Activated naive CD8-positive, alpha-beta T cell treated with anti-CD3 and anti-CD28 coated beads, Interleukin-2, amount 10 ng/mL, durations not matched to agents 7 days and 5 days (primary cell): ENCODE results near the gene PTGES3. TPM values are rescaled to one million over a fixed set of nuclear protein-coding genes. Genes with fewer than 3 reads are reported as not detected.
A peak's percentile ranks its signal among the peaks of the same experiment; 100 is the strongest.

Source experiments
- ATAC-seq: fragments of 150-1000 bp; cut with Tn5 transposase; one replicate; pipeline ENCODE4 v1.10.0; 2021; ENCODE audit warnings: low read depth, moderate library complexity
- POLR2A ChIA-PET: fragments of 350-600 bp; sonication (Branson Sonifier 250); formaldehyde crosslinking; loops from one replicate; lab custom pipeline; 2021; ENCODE audit warnings: antibody characterized with exemption; lab: Charles Lee
- DNase-seq: peaks from one replicate; pipeline ENCODE4 v3.0.0; 2021
- H3K27ac Mint-ChIP-seq: one replicate; pipeline ENCODE4 v1.8.0; 2022; ENCODE audit warnings: mild to moderate bottlenecking, mixed read lengths
- H3K27me3 Mint-ChIP-seq: one replicate; pipeline ENCODE4 v1.8.0; 2022; ENCODE audit warnings: mild to moderate bottlenecking, moderate library complexity, mixed read lengths
- H3K36me3 Mint-ChIP-seq: one replicate; pipeline ENCODE4 v1.8.0; 2021; ENCODE audit warnings: mild to moderate bottlenecking, mixed read lengths
- H3K4me1 Mint-ChIP-seq: one replicate; pipeline ENCODE4 v1.8.0; 2021; ENCODE audit warnings: mixed read lengths
- H3K4me3 Mint-ChIP-seq: one replicate; pipeline ENCODE4 v1.8.0; 2022; ENCODE audit warnings: mild to moderate bottlenecking, moderate library complexity, mixed read lengths
- H3K9me3 Mint-ChIP-seq: one replicate; pipeline ENCODE4 v1.8.0; 2021; ENCODE audit warnings: mixed read lengths
- total RNA-seq, 2 experiments: library from RNA; stranded (reverse); gene quantifications; one replicate each; pipeline ENCODE4 v1.2.3, GENCODE V29; 2021

Gene PTGES3
- total RNA-seq, 2 experiments from 2014 or later = 210 to 217 TPM

DNA sequence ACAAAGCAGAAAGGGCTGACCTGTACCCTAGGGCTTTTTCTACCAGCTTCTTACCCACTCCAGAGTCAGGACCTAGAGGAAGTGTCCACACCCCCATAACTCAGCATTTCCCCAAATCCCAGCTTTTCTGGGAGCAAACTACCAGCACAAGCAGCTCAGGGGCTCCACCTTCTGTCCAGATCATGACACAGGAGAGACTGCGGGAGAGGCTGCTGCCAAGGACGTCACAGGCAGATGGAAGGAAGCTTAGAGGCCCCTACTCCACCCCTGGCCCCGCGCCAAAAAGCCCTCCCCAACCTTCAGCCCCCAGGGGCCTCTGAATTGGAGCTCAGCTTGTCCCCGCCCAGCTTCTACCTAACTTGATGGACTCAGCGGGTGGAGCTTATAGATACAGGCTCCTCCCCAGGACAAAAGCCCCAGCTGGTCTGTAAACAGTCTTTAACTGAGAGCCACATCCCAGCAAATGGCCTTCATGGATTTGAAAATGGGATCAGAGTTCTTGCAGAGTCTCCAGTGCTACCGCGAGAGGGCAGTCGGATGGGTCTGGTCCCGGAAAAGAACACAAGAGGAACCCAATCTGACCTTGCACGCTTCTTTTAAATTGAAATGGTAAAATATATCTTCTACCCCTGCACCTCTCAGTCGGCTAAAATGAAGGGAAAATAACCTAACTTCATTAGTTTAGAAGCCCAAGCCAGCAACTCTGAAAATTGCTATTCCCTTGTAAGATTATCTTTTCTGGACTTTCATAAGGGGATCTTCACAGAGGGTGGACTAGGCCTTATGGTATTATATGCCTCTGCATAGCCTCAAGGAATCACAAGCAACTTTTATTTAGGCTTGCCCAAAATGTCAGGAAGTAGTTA, 51.2 kb downstream of the PTGES3 start:
- H3K9me3 Mint-ChIP-seq = no peaks in the 10 kb centered on the region
- H3K4me1 Mint-ChIP-seq = peaks cover 53% of the 10 kb centered on the region

DNA sequence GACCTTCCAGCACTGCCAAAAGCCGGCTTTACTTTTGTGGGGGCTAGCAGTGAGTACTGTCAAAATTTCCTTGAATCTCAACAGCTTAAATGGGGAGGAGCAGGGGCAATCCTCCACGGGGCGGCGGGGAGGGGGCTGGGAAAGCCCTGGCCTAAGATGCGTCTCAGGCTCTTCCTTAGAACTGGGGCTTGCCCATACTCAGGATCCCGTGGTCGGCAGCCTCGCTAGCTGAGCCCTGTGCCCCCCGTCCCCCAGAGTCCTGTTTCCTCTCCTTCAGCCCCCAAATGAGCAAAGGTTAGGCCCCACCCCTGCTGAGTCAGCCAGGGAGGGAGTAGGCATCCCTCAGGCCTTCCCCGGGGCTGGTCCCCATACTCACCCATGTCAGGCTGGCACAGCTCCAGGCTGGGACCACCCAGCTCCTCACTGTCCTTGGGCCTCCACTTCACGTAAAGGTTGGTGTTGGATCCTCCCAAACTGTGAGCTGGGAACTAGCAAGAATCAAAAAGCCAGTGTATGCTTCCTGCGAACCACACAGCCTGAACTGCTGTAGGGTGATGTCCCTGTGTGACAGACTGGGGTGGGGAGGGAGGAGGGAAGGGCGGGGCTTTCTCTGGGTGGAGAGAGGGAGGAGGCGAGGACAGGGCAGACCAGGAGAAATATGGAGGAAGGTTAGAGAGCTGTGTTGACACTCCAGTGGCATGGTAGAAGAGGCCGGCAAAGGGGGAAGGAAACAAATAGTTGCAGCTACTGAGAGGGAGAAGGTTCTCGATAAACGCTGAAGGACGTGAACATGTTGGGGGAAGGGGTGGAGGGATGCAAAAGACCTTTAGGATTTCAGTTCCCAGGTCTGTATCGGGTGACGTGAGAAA, 52.0 kb downstream of the PTGES3 start:
- Mint-ChIP-seq H3K4me1 (peaks cover 59% of the 10 kb centered on the region), H3K9me3 (no peaks in the 10 kb centered on the region), H3K27me3 (no peaks in the 10 kb centered on the region), H3K27ac (peak overlapping the region; percentile 95), H3K4me3 (peak overlapping the region; percentile 97), H3K36me3 (peaks cover 26% of the 10 kb centered on the region)
- POLR2A ChIA-PET = interaction anchor here (0.5 to 5.0 kb wide), 18 partner anchors 7 to 476 kb away, joined by 3 to 53 read pairs (median 6); partner anchors contain the start of genes ATP5F1B, NACA, PRIM1 and PTGES3
- peak; percentile 72 for ATAC-seq
- peak; percentile 82 for DNase-seq

More for the DNA sequence above, 51.2 kb downstream of the PTGES3 start:
- Mint-ChIP-seq H3K4me3 (peak overlapping the region; percentile 97), H3K27ac (peak overlapping the region; percentile 95), H3K27me3 (no peaks in the 10 kb centered on the region), H3K36me3 (peaks cover 26% of the 10 kb centered on the region)
- DNase-seq (peak; percentile 92), ATAC-seq (peak; percentile 65)
- POLR2A ChIA-PET = interaction anchor here (1.1 to 5.0 kb wide), 14 partner anchors 8 to 475 kb away, joined by 3 to 53 read pairs (median 8); partner anchors contain the start of genes ATP5F1B, NACA, PRIM1 and PTGES3

DNA sequence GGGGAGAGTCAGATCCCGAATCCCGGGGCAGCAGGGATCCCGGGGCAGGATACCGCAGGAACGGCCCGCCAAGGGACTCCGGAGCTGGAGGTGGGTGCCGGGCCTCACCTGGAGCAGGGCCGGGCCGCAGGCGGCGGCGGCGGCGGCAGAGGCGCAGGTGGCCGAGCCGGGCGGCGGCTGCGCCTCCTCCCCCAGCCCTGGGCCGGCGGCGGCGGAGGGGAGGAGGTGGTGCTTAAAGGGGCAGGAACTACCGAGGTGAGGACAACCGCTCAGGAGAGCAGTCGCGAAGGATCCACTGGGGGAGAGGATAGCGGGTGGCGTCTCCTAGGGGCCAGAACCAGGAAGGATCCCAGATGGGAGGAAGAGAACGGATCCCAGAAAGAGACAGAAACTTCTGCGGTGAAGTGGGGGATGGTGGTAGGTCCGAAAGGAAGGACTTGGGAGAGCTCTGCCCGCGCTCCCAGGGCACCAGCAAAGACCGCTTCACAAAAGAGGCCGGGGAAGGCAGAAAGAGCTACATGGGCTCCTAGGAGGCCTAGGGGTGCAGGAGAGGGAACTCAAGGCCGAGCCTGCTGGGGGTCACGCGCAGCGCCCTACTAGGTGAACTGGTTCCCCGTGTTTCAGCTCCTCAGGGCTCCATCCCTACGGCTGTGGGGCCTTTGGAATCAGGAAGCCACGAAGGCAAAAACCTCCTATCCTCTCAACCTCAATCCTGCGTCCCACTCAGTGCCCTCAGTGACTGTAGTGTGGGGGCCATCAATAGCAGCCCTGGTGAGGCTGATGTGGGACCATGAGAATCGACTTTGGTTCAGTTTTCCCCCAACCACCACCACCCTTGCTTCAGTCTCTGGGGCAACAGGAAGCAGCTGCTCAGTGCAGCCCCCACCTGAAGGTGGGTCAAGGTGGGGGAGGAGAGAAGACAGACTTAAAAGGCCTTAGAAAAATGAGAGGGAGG, 53.0 kb downstream of the PTGES3 start:
- POLR2A ChIA-PET = interaction anchor here (0.5 to 5.0 kb wide), 17 partner anchors 10 to 477 kb away, joined by 3 to 53 read pairs (median 6); partner anchors contain the start of genes ATP5F1B, NACA, PRIM1 and PTGES3
- peak; percentile 81 for DNase-seq
- H3K4me3 Mint-ChIP-seq = peak overlapping the region; percentile 97
- H3K4me1 Mint-ChIP-seq = peaks cover 63% of the 10 kb centered on the region
- peaks cover 22% of the 10 kb centered on the region for H3K36me3 Mint-ChIP-seq
- peak overlapping the region; percentile 95 for H3K27ac Mint-ChIP-seq
- ATAC-seq = peak; percentile 40
- no peaks in the 10 kb centered on the region for H3K27me3 Mint-ChIP-seq
- no peaks in the 10 kb centered on the region for H3K9me3 Mint-ChIP-seq

DNA sequence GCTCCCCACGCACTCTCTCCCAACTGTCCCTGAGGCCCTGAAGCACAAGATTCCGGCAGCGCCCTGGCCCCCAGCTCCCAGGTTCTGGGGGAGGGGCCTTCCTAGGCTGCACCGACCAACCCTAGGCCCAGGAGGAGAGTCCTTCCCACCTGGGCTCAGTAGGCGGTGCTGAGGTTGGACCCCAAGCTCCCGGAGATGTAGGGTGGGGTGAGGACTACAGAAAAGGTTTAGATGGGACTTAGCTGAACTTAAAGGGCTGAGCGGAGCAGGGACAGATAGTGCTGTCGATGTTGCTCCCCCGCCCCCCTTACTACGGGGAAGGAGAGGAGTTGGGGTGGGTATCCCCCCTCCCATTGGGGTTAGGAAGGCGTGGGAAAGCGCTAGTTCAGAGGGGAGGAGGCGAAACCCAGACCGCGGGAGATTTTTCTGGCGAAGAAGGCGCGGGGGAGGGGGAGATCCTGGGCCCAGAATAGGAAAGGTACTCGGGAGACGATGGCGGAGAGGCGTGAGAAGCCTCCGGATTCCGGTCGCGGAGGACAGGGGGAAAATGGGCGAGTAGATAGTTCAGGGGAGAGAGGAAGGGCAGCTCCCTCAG, 53.7 kb downstream of the PTGES3 start:
- Mint-ChIP-seq H3K9me3 (no peaks in the 10 kb centered on the region), H3K4me3 (peak overlapping the region; percentile 97), H3K27ac (peak overlapping the region; percentile 91), H3K4me1 (peaks cover 61% of the 10 kb centered on the region), H3K36me3 (peaks cover 18% of the 10 kb centered on the region), H3K27me3 (no peaks in the 10 kb centered on the region)
- POLR2A ChIA-PET = interaction anchor here (0.7 to 5.0 kb wide), 8 partner anchors 9 to 121 kb away, joined by 3 to 53 read pairs (median 8); partner anchors contain the start of genes ATP5F1B, NACA and PTGES3
- ATAC-seq (no peak), DNase-seq (peak; percentile 49)

DNA sequence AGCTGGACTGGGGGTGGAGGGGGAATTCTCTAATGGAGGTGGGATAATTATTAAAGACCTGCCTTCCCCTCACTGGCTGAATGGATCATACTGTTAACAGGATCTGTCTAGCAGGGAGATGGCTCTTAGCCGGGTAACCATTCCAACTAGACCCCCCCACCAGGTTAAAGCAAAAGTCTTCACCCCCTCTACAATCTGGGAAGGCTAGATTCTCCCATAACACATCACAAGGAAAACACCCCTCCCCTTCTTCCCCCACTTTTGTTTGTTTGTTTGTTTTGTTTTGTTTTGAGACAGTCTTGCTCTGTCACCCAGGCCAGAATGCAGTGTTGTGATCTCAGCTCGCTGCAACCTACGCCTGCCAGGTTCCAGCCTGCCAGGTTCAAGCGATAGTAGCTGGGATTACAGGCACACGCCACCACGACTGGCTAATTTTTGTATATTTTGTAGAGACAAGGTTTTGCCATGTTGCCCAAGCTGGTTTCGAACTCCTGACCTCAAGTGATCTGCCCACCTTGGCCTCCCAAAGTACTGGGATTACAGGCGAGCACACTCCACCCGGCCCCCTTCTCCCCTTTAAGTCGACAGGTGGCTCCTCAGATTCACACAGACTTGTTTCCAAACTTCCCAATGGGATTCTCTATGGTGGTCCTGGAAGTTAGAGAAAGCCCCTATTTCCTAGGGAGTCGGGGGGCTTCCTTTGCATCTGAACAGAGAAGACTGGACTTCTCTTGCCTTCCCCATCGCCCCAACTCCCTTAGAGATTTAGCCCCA, 54.4 kb downstream of the PTGES3 start:
- POLR2A ChIA-PET = interaction anchor here (0.6 to 5.0 kb wide), 7 partner anchors 8 to 120 kb away, joined by 3 to 53 read pairs (median 5); partner anchors contain the start of genes ATP5F1B, NACA and PTGES3
- peak overlapping the region; percentile 91 for H3K27ac Mint-ChIP-seq

DNA sequence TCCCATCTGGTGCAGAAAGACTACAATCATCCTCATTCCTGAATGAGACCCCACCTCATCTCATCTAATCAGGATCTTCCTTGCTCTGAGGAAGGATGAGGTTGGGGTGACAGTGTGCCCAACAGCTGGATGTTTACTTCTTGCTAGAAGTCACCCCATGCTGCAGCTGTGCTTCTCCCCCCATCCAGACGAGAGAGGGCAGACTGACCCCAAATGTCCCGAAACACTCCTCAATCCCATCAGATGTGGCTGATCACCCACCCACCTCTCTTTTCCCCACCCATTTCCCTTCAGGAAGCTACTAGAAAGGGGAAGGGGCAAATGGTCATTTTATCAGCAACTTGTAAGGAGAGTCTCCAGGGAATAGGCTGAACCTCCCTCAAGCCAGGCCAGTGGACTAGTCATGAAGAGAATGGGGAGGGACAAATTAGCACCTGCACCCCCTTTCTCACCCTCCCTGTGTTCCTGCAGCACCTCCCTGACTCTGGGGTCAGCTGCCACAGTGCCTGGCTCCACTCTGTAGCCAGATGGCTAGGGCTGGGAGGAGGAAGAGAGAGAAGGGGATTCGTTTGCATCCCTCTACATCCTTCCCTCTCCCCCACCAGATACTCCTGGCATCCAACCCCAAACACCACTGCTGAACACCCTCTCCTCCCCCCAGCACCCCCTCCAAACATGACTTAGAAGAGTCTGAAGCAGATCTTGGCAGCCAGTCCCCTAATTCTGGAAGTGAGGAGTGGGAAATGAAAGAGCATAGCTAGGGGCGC, 55.2 kb downstream of the PTGES3 start:
- POLR2A ChIA-PET = interaction anchor here (0.6 to 5.0 kb wide), 4 partner anchors 9 to 92 kb away, joined by 3 to 53 read pairs (median 28); partner anchors contain the start of genes ATP5F1B, NACA and PTGES3
- Mint-ChIP-seq H3K27ac (peak overlapping the region; percentile 68), H3K36me3 (peaks cover 9% of the 10 kb centered on the region), H3K27me3 (no peaks in the 10 kb centered on the region), H3K4me3 (peak overlapping the region; percentile 97), H3K4me1 (peaks cover 61% of the 10 kb centered on the region), H3K9me3 (no peaks in the 10 kb centered on the region)
- ATAC-seq (no peak), DNase-seq (no peak)

More for the DNA sequence above, 54.4 kb downstream of the PTGES3 start:
- H3K9me3 Mint-ChIP-seq = no peaks in the 10 kb centered on the region
- H3K27me3 Mint-ChIP-seq = no peaks in the 10 kb centered on the region
- DNase-seq (no peak), ATAC-seq (no peak)
- peak overlapping the region; percentile 97 for H3K4me3 Mint-ChIP-seq
- H3K4me1 Mint-ChIP-seq = peaks cover 59% of the 10 kb centered on the region
- peaks cover 14% of the 10 kb centered on the region for H3K36me3 Mint-ChIP-seq

DNA sequence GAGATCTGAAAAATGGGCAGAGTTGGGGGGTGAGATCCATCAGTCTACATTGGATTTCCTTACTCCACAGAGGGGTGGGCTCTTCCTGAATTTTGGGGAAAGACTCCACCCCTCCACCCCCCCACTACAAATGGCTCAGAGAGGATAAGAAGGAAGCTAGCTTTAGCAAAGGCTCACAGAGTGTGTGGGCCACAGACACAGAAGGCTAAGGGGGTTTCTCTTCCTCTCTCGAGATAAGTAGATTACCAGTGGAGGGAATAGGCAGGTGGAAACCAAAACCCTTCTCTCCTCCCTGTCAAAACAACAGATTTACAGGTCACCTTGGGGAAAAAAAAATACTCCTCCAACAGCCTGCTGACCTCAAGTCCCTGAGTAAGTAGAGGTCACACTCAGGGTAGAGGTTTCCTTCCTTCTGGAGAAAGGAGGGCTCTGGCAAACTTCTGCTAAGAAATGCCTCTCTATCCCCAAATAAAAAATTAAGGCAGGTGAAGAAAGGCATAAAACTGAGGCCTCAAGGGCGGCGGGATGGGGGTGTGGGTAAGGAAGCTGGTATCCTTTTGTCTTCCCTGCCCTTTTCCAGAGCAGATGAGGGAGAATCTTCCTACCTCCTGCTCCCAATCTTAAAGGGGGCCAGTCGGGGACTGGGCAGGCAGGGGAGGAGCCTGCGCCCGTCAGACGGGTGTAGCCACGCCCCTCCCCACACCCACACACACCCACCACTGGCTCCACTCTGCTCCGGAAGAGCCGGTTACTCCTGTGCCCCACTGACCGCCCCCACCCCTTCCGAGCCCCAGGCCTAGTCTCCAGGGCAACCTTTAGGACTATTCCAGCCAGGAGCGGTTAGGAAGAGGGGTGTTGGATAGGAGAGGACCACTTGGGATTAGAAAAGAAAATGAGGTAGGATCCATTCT, 56.0 kb downstream of the PTGES3 start:
- ATAC-seq (no peak), DNase-seq (peak; percentile 74)
- POLR2A ChIA-PET = interaction anchor here (1.9 to 5.0 kb wide), 2 partner anchors 56 to 93 kb away, joined by 4 to 52 read pairs; partner anchors contain the start of genes NACA and PTGES3
- Mint-ChIP-seq H3K9me3 (no peaks in the 10 kb centered on the region), H3K36me3 (peaks cover 8% of the 10 kb centered on the region), H3K4me1 (peaks cover 61% of the 10 kb centered on the region), H3K27me3 (no peaks in the 10 kb centered on the region), H3K27ac (peak overlapping the region; percentile 68), H3K4me3 (peak overlapping the region; percentile 97)

DNA sequence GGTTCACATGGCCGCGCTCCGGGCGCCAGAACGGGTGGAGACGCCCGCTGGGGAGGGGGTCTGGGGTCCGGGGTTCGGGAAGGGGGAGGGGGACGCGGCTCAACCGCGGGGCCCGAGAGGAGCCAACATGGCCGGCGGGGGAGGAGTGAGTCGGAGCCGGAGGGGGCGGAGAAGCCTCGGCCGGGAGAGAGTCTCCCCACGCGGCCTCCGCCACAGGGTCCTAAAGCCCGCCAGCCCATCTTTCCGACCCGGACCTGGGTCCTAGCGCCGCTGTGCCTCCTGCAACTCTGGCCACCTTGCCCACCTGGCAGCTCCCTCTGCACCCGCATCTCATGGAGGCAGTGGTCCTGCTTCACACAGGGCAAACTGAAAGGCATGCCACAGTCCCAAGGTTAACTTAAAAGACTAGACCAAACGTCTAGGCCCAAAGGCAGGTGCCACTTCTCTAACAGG, 57.9 kb downstream of the PTGES3 start, which contains the start of gene BAZ2A:
Gene BAZ2A (minus strand): TSS at position 147 of the 453 bp plus-strand sequence. CDS start 12,796 bp downstream, outside the sequence.
- peak within 1 kb of the TSS; percentile 84 for H3K4me3 Mint-ChIP-seq
- H3K9me3 Mint-ChIP-seq = no peaks in the 10 kb centered on the region
- POLR2A ChIA-PET = interaction anchor here (1.2 to 3.4 kb wide), 5 partner anchors 15 to 270 kb away, joined by 6 to 33 read pairs (median 14); partner anchors contain the start of genes ATP5F1B, PTGES3, RBMS2 and STAT2
- H3K27ac Mint-ChIP-seq = peak within 1 kb of the TSS; percentile 86
- H3K4me1 Mint-ChIP-seq = peaks cover 64% of the 10 kb centered on the region
- peaks cover 12% of the 10 kb centered on the region for H3K36me3 Mint-ChIP-seq
- H3K27me3 Mint-ChIP-seq = no peaks in the 10 kb centered on the region
- peak; percentile 88 for DNase-seq
- ATAC-seq = peak; percentile 70

DNA sequence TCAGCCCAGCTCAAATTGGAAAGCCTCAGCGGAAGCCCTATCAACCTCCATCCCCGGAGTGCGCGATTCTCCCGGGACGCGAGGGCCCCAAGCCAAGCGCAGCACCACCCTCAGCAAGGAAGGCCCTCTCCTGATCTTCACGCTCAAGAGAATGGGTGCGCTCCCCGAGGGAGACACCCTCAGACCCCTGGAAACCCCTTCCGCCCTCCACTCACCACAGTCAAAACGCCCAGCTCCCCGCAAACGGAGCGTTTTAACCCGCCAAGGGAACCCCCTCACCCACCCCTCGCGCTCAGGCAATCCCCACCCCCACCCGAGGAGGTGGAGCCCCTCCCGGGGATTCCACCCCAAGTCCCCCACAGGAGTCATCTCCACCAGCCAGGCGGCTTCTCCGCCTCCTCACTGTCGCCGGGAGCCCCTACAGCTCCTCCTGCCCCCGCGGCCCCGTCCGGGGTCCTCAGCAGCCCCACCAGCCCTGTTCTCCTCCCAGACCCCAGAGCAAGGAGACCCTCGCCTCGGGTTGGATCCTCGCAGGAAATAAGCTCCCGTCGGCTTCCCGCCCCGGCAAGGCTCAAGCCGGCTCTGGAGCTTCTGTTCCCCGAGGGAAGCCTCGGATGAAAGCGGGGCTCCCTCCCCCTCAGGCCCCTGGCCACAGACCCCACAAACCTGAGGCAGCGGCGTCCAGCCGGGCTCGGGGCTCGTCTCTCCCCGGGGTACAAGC, 58.5 kb downstream of the PTGES3 start:
- Mint-ChIP-seq H3K27me3 (no peaks in the 10 kb centered on the region), H3K4me1 (peaks cover 62% of the 10 kb centered on the region), H3K4me3 (peak overlapping the region; percentile 84), H3K9me3 (no peaks in the 10 kb centered on the region), H3K36me3 (peaks cover 13% of the 10 kb centered on the region), H3K27ac (peak overlapping the region; percentile 86)
- peak; percentile 63 for DNase-seq
- peak; percentile 14 for ATAC-seq
- POLR2A ChIA-PET = interaction anchor here (0.5 to 3.4 kb wide), 14 partner anchors 7 to 1115 kb away, joined by 3 to 33 read pairs (median 6); partner anchors contain the start of genes ATP5F1B, PTGES3, RBMS2 and STAT2
